GM21723 (cell line): ENCODE measurements around the gene NAALADL2.
"Not testable (repeated sequence)": the region's sequence is repeated elsewhere in the genome, so short reads cannot be mapped to it uniquely, and the experiment has no call there.

Experiments
- ATAC-seq: cut with Tn5 transposase; IDR thresholded peaks from one replicate; pipeline ENCODE4 v1.9.1; 2021; ENCODE audit warnings: mild to moderate bottlenecking, moderate library complexity; ENCODE audit not compliant: unreplicated experiment

Gene NAALADL2

GRCh38 chr3:175248832-175249231 is 389.7 kb downstream of the NAALADL2 start:
- ATAC-seq = no peak

- ATAC-seq = no peak
Measured at GRCh38 chr3:175255698-175256097, 396.6 kb downstream of the NAALADL2 start.

GRCh38 chr3:175257123-175257522 is 398.0 kb downstream of the NAALADL2 start:
- ATAC-seq = no peak

GRCh38 chr3:175258763-175259162 is 399.6 kb downstream of the NAALADL2 start:
- no peak for ATAC-seq

GRCh38 chr3:175260145-175260794 is 401.1 kb downstream of the NAALADL2 start:
- ATAC-seq = no peak

GRCh38 chr3:175266478-175266877 is 407.3 kb downstream of the NAALADL2 start:
- ATAC-seq = no peak

- ATAC-seq = no peak
Measured at GRCh38 chr3:175267121-175267531, 408.0 kb downstream of the NAALADL2 start.

GRCh38 chr3:175267561-175267960 is 408.4 kb downstream of the NAALADL2 start:
- no peak for ATAC-seq

GRCh38 chr3:175269394-175269793 is 410.3 kb downstream of the NAALADL2 start:
- no peak for ATAC-seq

- ATAC-seq = no peak
Measured at GRCh38 chr3:175270198-175270837, 411.2 kb downstream of the NAALADL2 start.

GRCh38 chr3:175270866-175271265 is 411.7 kb downstream of the NAALADL2 start:
- no peak for ATAC-seq

GRCh38 chr3:175271465-175271864 is 412.3 kb downstream of the NAALADL2 start:
- not testable (repeated sequence) for ATAC-seq

GRCh38 chr3:175272392-175272791 is 413.3 kb downstream of the NAALADL2 start:
- ATAC-seq = no peak

- ATAC-seq = no peak
Measured at GRCh38 chr3:175273573-175273972, 414.4 kb downstream of the NAALADL2 start.

GRCh38 chr3:175274056-175274455 is 414.9 kb downstream of the NAALADL2 start:
- no peak for ATAC-seq

GRCh38 chr3:175274474-175275218 is 415.5 kb downstream of the NAALADL2 start:
- ATAC-seq = no peak

- ATAC-seq = no peak
Measured at GRCh38 chr3:175278680-175279079, 419.5 kb downstream of the NAALADL2 start.

GRCh38 chr3:175279457-175279856 is 420.3 kb downstream of the NAALADL2 start:
- no peak for ATAC-seq

GRCh38 chr3:175279911-175280310 is 420.8 kb downstream of the NAALADL2 start:
- no peak for ATAC-seq

- ATAC-seq = peak; percentile 77
Measured at GRCh38 chr3:175287361-175287963, 428.3 kb downstream of the NAALADL2 start.

GRCh38 chr3:175288621-175289020 is 429.5 kb downstream of the NAALADL2 start:
- ATAC-seq = no peak

GRCh38 chr3:175294793-175295192 is 435.7 kb downstream of the NAALADL2 start:
- ATAC-seq = no peak
